HepG2 (cell line): ENCODE data around the gene BMPR1B. TPM values are rescaled to one million over a fixed set of nuclear protein-coding genes. Genes with fewer than 3 reads are reported as not detected.

ENCODE experiments used
- ATAC-seq: fragments of 200-7000 bp; cut with Tn5 transposase; 3 replicates; pipeline ENCODE4 v1.9.1; 2020; ENCODE audit warnings: mild to moderate bottlenecking, moderate library complexity
- BruUV-seq: library from RNA; stranded (reverse); fragments of 400-500 nt; replicated peaks from 2 replicates; lab custom pipeline; 2021; lab: Mats Ljungman, UMichigan
- CTCF ChIA-PET: fragments of 300-600 bp; formaldehyde crosslinking; extraction: SDS; loops from one replicate; lab custom pipeline; 2021; ENCODE audit warnings: low total read pairs, inconsistent platforms, low intra/inter-chr PET ratio; lab: Yijun Ruan, JAX
- POLR2A ChIA-PET: fragments of 350-600 bp; sonication (Branson Sonifier 250); formaldehyde crosslinking; loops from one replicate; lab custom pipeline; 2020; ENCODE audit warnings: antibody characterized with exemption, inconsistent platforms; lab: Yijun Ruan, JAX
- DNase-seq: peaks from one replicate; pipeline ENCODE4 v3.0.0-alpha.2; 2015; ENCODE audit warnings: low spot score
- FAIRE-seq: peaks from 3 replicates; lab custom pipeline; 2011; peaks lifted over from hg19 to GRCh38; lab: Jason Lieb, UNC
- H2AFZ ChIP-seq: one replicate; pipeline ENCODE4 v1.6.1; 2011; ENCODE audit warnings: low read length, inconsistent platforms
- H3K27ac ChIP-seq: fragments of 300-600 bp; 3 replicates; pipeline ENCODE4 v1.8.0; 2011; ENCODE audit warnings: mixed run types, mild to moderate bottlenecking, mixed read lengths, low read length, inconsistent platforms; ENCODE audit not compliant: insufficient read depth; ENCODE audit errors: extremely low read length
- H3K27me3 ChIP-seq, 2 experiments: fragments of 200-600 bp in 1 of 2; 2 replicates in 1 of 2; 3 replicates in 1 of 2; pipeline versions ENCODE4 v1.6.0 to v1.8.0; 2011; ENCODE audit warnings: low read length in 2 of 2, mild to moderate bottlenecking in 2 of 2, moderate library complexity in 2 of 2, inconsistent platforms in 1 of 2; ENCODE audit not compliant: insufficient read depth in 2 of 2, control insufficient read depth in 1 of 2
- H3K36me3 ChIP-seq, 2 experiments: fragments of 200-600 bp in 1 of 2; replicated peaks in 1 of 2; 2 replicates in 1 of 2; 3 replicates in 1 of 2; pipeline versions ENCODE4 v1.5.1 to v1.8.0; 2011; ENCODE audit warnings: low read length in 2 of 2, inconsistent platforms in 1 of 2; ENCODE audit not compliant: insufficient read depth in 2 of 2, control insufficient read depth in 1 of 2
- H3K4me1 ChIP-seq: 2 replicates; pipeline ENCODE4 v1.5.1; 2012; ENCODE audit warnings: low read length, inconsistent platforms; ENCODE audit not compliant: insufficient read depth
- H3K4me2 ChIP-seq: 2 replicates; pipeline ENCODE4 v1.6.0; 2011; ENCODE audit warnings: low read depth, low read length, inconsistent platforms
- H3K4me3 ChIP-seq, 3 experiments: fragments of 200-600 bp in 1 of 3; sonication (generic), shearing (Covaris generic) in 1 of 3; replicated peaks in 1 of 3; 2 replicates each; pipeline ENCODE4 v1.5.1; 2011 to 2016; ENCODE audit warnings: low read length in 3 of 3, inconsistent platforms in 2 of 3, low read depth in 2 of 3, mild to moderate bottlenecking in 2 of 3, control low read depth in 1 of 3, mixed read lengths in 1 of 3; ENCODE audit not compliant: insufficient read depth in 1 of 3
- H3K79me2 ChIP-seq: one replicate; pipeline ENCODE4 v1.6.1; 2011; ENCODE audit warnings: low read length, inconsistent platforms; ENCODE audit not compliant: insufficient read depth
- H3K9ac ChIP-seq: 2 replicates; pipeline ENCODE4 v1.6.0; 2011; ENCODE audit warnings: mild to moderate bottlenecking, low read depth, low read length, inconsistent platforms; ENCODE audit not compliant: insufficient read depth
- H3K9me3 ChIP-seq: 2 replicates; pipeline ENCODE4 v1.5.1; 2012; ENCODE audit warnings: mild to moderate bottlenecking, low read length
- H4K20me1 ChIP-seq: 2 replicates; pipeline ENCODE4 v1.6.0; 2011; ENCODE audit warnings: inconsistent platforms, mild to moderate bottlenecking, low read length, moderate library complexity; ENCODE audit not compliant: insufficient read depth
- ESRRA ChIP-seq: sonication (generic); formaldehyde crosslinking; IDR thresholded peaks from 2 replicates; pipeline ENCODE4 v1.5.1; 2020; ENCODE audit warnings: mild to moderate bottlenecking, low read depth, missing genetic modification reagents
- ZNF562 ChIP-seq: sonication (generic); formaldehyde crosslinking; IDR thresholded peaks from 2 replicates; pipeline ENCODE4 v1.8.0; 2022; ENCODE audit warnings: missing genetic modification reagents, borderline replicate concordance
- ZNF605 ChIP-seq: sonication (generic); formaldehyde crosslinking; IDR thresholded peaks from 2 replicates; pipeline ENCODE4 v1.8.0; 2022; ENCODE audit warnings: mild to moderate bottlenecking, missing genetic modification reagents
- WGBS: methylation state at CpG from one replicate; pipeline ENCODE4 v1.1.6; 2017; ENCODE audit warnings: low lambda C conversion rate; 5-methylcytosine and 5-hydroxymethylcytosine counted together
- in situ Hi-C: cut with HindIII; loops from 2 replicates; pipeline ENCODE4 v1.10.0; 2017; ENCODE audit warnings: low pct_unique_long_range_greater_than_20kb; ENCODE audit not compliant: extremely low pct_ligation_motif_present
- intact Hi-C: fragments of 100-400 bp; cut with micrococcal nuclease; formaldehyde crosslinking; loops from one replicate; pipeline ENCODE4 v1.10.0; 2022; ENCODE audit not compliant: unreplicated experiment
- polyA plus RNA-seq, 8 experiments: library from polyadenylated mRNA; depleted of rRNA in 3 of 8; stranded (reverse) in 7 of 8; unstranded in 1 of 8; fragments of >200 nt; fragmentation: Illumina TruSeq in 4 of 8; extraction: Trizol in 4 of 8; gene quantifications; 2 replicates each; pipeline versions ENCODE4 v1.2.1 to v1.2.3, GENCODE V29; 2011 to 2016; ENCODE audit warnings: low read depth in 4 of 8, missing spikeins in 1 of 8, mixed read lengths in 1 of 8; ENCODE audit not compliant: insufficient read depth in 1 of 8
- total RNA-seq, 5 experiments: library from RNA; depleted of rRNA; stranded (reverse); fragments of >200 nt; fragmentation: Illumina TruSeq; extraction: Trizol; gene quantifications; 2 replicates each; pipeline ENCODE4 v1.2.3, GENCODE V29; 2016; ENCODE audit warnings: low read depth in 1 of 5
- TF ChIP-seq, protein P1 (sequence below): sonication (generic); formaldehyde crosslinking; IDR thresholded peaks from 2 replicates; pipeline ENCODE4 v1.5.1; 2020; ENCODE audit warnings: mild to moderate bottlenecking, missing genetic modification reagents
- TF ChIP-seq, protein P2 (sequence below): sonication (generic); formaldehyde crosslinking; IDR thresholded peaks from 2 replicates; pipeline ENCODE4 v1.8.0; 2022; ENCODE audit warnings: missing genetic modification reagents, low read depth, mild to moderate bottlenecking, borderline replicate concordance

BMPR1B gene
- total and polyA plus RNA-seq, 2 of the 13 experiments (the other 11 are each of a cell fraction or from before 2014, with no cell fraction given), result 0.07 TPM; not detected in 1

DNA sequence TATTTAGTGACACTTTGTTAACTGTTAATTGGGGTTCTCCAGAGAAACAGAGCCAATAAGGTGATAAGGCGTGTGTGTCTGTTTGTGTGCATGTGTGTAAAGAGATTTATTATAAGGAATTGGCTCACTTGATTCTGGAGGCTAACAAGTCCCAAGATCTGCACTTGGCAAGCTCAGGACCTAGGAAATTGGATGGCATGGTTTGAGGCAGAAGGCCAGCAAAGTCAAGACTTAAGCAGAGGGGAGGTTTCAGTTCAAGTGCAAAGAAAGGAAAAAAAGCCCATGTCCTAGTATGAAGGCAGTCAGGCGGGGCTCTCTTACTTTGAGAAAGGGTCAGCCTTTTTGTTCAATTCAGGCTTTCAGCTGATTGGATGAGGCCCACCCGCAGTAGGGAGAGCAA, 314.1 kb downstream of the BMPR1B start:
- TF ChIP-seq, protein P1, sequence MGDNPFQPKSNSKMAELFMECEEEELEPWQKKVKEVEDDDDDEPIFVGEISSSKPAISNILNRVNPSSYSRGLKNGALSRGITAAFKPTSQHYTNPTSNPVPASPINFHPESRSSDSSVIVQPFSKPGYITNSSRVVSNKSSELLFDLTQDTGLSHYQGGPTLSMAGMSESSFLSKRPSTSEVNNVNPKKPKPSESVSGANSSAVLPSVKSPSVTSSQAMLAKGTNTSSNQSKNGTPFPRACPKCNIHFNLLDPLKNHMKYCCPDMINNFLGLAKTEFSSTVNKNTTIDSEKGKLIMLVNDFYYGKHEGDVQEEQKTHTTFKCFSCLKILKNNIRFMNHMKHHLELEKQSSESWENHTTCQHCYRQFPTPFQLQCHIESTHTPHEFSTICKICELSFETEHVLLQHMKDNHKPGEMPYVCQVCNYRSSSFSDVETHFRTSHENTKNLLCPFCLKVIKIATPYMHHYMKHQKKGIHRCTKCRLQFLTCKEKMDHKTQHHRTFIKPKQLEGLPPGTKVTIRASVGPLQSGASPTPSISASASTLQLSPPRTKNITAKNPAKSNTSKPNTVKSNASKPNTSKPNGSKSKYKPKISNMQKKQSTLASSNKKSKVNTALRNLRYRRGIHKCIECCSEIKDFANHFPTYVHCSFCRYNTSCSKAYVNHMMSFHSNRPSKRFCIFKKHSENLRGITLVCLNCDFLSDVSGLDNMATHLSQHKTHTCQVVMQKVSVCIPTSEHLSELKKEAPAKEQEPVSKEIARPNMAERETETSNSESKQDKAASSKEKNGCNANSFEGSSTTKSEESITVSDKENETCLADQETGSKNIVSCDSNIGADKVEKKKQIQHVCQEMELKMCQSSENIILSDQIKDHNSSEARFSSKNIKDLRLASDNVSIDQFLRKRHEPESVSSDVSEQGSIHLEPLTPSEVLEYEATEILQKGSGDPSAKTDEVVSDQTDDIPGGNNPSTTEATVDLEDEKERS (CRISPR knock-in tag), result no peak
- TF ChIP-seq, protein P2, sequence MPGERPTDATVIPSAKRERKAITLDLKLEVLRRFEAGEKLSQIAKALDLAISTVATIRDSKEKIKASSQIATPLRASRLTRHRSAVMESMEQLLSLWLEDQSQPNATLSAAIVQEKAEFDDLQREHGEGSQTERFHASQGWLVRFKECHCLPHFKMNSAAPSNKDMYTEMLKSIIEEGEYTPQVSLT (CRISPR knock-in tag), result no peak
- H2AFZ ChIP-seq, result no peak overlapping the region
- ChIA-PET POLR2A (no interaction called here), CTCF (no interaction called here)
- ATAC-seq (no peak), DNase-seq (no peak), FAIRE-seq (no peak)
- no peak overlapping the region for H3K9ac ChIP-seq
- H3K27ac ChIP-seq, result no peak overlapping the region
- in situ Hi-C loops, result no loop called here
- no peak overlapping the region for H3K4me3 ChIP-seq
- H3K9me3 ChIP-seq, result no peaks in the 10 kb centered on the region
- no peaks in the 10 kb centered on the region for H3K36me3 ChIP-seq
- no peaks in the 10 kb centered on the region for H3K4me1 ChIP-seq
- H3K4me2 ChIP-seq, result no peak overlapping the region
- H3K79me2 ChIP-seq, result no peaks in the 10 kb centered on the region
- WGBS, result 13% methylated on average over 3 of the region's 3 CpGs
- H3K27me3 ChIP-seq, result 0 out of 5 replicates have a peak, but pooled peaks cover 0 to 3% of the 10 kb centered on the region in 2 experiments
- no peaks in the 10 kb centered on the region for H4K20me1 ChIP-seq
- BruUV-seq, result no TSS peak
- intact Hi-C loops, result no loop called here

DNA sequence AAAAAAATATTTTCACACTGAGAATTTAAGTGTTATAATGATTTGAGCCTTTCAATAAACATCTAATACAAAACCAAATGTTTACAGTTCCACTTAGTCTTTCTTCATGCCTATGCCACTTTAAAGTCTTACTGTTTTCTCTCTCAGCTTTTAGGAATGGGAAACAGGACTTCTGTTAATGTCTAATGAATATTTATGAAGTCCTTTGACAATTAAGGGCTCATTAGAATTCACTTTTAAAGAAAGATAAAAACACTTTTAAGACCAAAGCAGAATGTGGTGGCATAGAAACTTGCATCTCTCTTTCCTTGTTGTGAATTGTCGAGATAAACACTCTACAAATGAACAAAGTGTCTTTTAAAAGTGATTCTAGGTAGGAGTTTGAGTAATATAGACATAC, 315.9 kb downstream of the BMPR1B start:
- H4K20me1 ChIP-seq, result no peaks in the 10 kb centered on the region
- POLR2A ChIA-PET, result no interaction called here
- H3K4me2 ChIP-seq, result no peak overlapping the region
- no TSS peak for BruUV-seq
- FAIRE-seq (no peak), DNase-seq (no peak), ATAC-seq (no peak)
- WGBS, result 0% methylated on average over 1 of the region's 1 CpG
- no peak overlapping the region for H2AFZ ChIP-seq
- H3K27me3 ChIP-seq, result no peaks in the 10 kb centered on the region
- H3K9me3 ChIP-seq, result no peaks in the 10 kb centered on the region
- no peak overlapping the region for H3K27ac ChIP-seq
- no peak overlapping the region for H3K9ac ChIP-seq
- in situ Hi-C loops (no loop called here), intact Hi-C loops (no loop called here)
- CTCF ChIA-PET, result no interaction called here
- H3K36me3 ChIP-seq, result no peaks in the 10 kb centered on the region
- no peaks in the 10 kb centered on the region for H3K4me1 ChIP-seq
- H3K4me3 ChIP-seq, result no peak overlapping the region
- TF ChIP-seq ZNF605 (CRISPR knock-in tag) (no peak), ESRRA (no peak), ZNF562 (no peak)
- TF ChIP-seq, all 625 proteins: peak for 0
- H3K79me2 ChIP-seq, result no peaks in the 10 kb centered on the region
